ENCODE results near the gene SMYD3. TPM values are rescaled to one million over a fixed set of nuclear protein-coding genes. Genes with fewer than 3 reads are reported as not detected.
"Not testable (repeated sequence)": the region's sequence is repeated elsewhere in the genome, so short reads cannot be mapped to it uniquely, and the experiment has no call there.

Gene SMYD3
- total RNA-seq, 1 donor from 2014 or later: 0.32 TPM

GRCh38 chr1:245776694-245777332 is 730.3 kb downstream of the SMYD3 start:
- H3K4me3 ChIP-seq: no peak overlapping the region
- TF ChIP-seq CTCF (IDR thresholded peaks at IDR 0.05): no peak
- intact Hi-C loops (cut with DNase I): no loop called here
- no peaks in the 10 kb centered on the region for H3K9me3 ChIP-seq
- no peaks in the 10 kb centered on the region for H3K4me1 ChIP-seq
- no peak for DNase-seq (ENCODE audit: low spot score in 2 of 2)
- no peak overlapping the region for H3K27ac ChIP-seq
- H3K36me3 ChIP-seq: no peaks in the 10 kb centered on the region
- H3K27me3 ChIP-seq: no peaks in the 10 kb centered on the region

GRCh38 chr1:245776139-245776538 is 730.9 kb downstream of the SMYD3 start:
- Histone ChIP-seq H3K4me3 (no peak overlapping the region), H3K27ac (no peak overlapping the region), H3K27me3 (no peaks in the 10 kb centered on the region), H3K36me3 (no peaks in the 10 kb centered on the region), H3K4me1 (no peaks in the 10 kb centered on the region), H3K9me3 (no peaks in the 10 kb centered on the region)
- DNase-seq (ENCODE audit: low spot score in 2 of 2): no peak
- intact Hi-C loops (cut with DNase I): no loop called here
- no peak for TF ChIP-seq CTCF (IDR thresholded peaks at IDR 0.05)

- H3K27me3 ChIP-seq; intact Hi-C loops (cut with DNase I); H3K4me1 ChIP-seq; H3K27ac ChIP-seq; H3K9me3 ChIP-seq; H3K36me3 ChIP-seq; H3K4me3 ChIP-seq; DNase-seq (ENCODE audit: low spot score in 2 of 2): not testable (repeated sequence)
Measured at GRCh38 chr1:245774931-245775330, 732.1 kb downstream of the SMYD3 start.

- no peak overlapping the region for H3K4me3 ChIP-seq
- no peak for DNase-seq (ENCODE audit: low spot score in 2 of 2)
- TF ChIP-seq CTCF (IDR thresholded peaks at IDR 0.05): no peak
- no peaks in the 10 kb centered on the region for H3K27me3 ChIP-seq
- H3K27ac ChIP-seq: no peak overlapping the region
- intact Hi-C loops (cut with DNase I): no loop called here
- H3K36me3 ChIP-seq: peaks cover 0 to 2% of the 10 kb centered on the region in 2 donors
- no peaks in the 10 kb centered on the region for H3K9me3 ChIP-seq
- H3K4me1 ChIP-seq: no peaks in the 10 kb centered on the region
Measured at GRCh38 chr1:245774196-245774595, 732.9 kb downstream of the SMYD3 start.

GRCh38 chr1:245773344-245773743 is 733.7 kb downstream of the SMYD3 start:
- TF ChIP-seq CTCF (IDR thresholded peaks at IDR 0.05): no peak
- Histone ChIP-seq H3K9me3 (no peaks in the 10 kb centered on the region), H3K36me3 (peaks cover 0 to 6% of the 10 kb centered on the region in 2 donors), H3K4me3 (no peak overlapping the region), H3K27ac (no peak overlapping the region), H3K27me3 (no peaks in the 10 kb centered on the region), H3K4me1 (no peaks in the 10 kb centered on the region)
- DNase-seq (ENCODE audit: low spot score in 2 of 2): no peak
- intact Hi-C loops (cut with DNase I): no loop called here

- no peaks in the 10 kb centered on the region for H3K27me3 ChIP-seq
- no peaks in the 10 kb centered on the region for H3K9me3 ChIP-seq
- no peak for TF ChIP-seq CTCF (IDR thresholded peaks at IDR 0.05)
- intact Hi-C loops (cut with DNase I): no loop called here
- peaks cover 0 to 6% of the 10 kb centered on the region in 2 donors for H3K36me3 ChIP-seq
- H3K4me1 ChIP-seq: no peaks in the 10 kb centered on the region
- no peak overlapping the region for H3K4me3 ChIP-seq
- no peak for DNase-seq (ENCODE audit: low spot score in 2 of 2)
- no peak overlapping the region for H3K27ac ChIP-seq
Measured at GRCh38 chr1:245772739-245773138, 734.3 kb downstream of the SMYD3 start.
